ENCODE results near the gene EPB42.
"Not testable (repeated sequence)": the region's sequence is repeated elsewhere in the genome, so short reads cannot be mapped to it uniquely, and the experiment has no call there.

EPB42 gene

GRCh38 chr15:43211224-43211735, 9.5 kb downstream of the EPB42 start:
- no peak for DNase-seq

GRCh38 chr15:43210807-43211206, 10.0 kb downstream of the EPB42 start:
- no peak for DNase-seq

GRCh38 chr15:43210172-43210745, 10.6 kb downstream of the EPB42 start:
- no peak for DNase-seq

GRCh38 chr15:43209059-43209824, 11.6 kb downstream of the EPB42 start:
- DNase-seq: no peak

GRCh38 chr15:43208052-43209002, 12.5 kb downstream of the EPB42 start:
- no peak for DNase-seq

GRCh38 chr15:43207024-43207423, 13.8 kb downstream of the EPB42 start:
- DNase-seq: no peak

GRCh38 chr15:43206054-43206453, 14.8 kb downstream of the EPB42 start:
- no peak for DNase-seq

GRCh38 chr15:43204016-43204901, 16.6 kb downstream of the EPB42 start:
- peak; percentile 64 for DNase-seq

GRCh38 chr15:43199945-43200488, 20.8 kb downstream of the EPB42 start:
- DNase-seq: no peak

- no peak for DNase-seq
These were observed 21.8 kb downstream of the EPB42 start for GRCh38 chr15:43198992-43199391.

GRCh38 chr15:43198556-43198955, 22.3 kb downstream of the EPB42 start:
- DNase-seq: not testable (repeated sequence)

GRCh38 chr15:43197773-43198172, 23.0 kb downstream of the EPB42 start:
- DNase-seq: not testable (repeated sequence)

- DNase-seq: no peak
These were observed 23.9 kb downstream of the EPB42 start for GRCh38 chr15:43196760-43197548.

GRCh38 chr15:43194795-43195194, 26.0 kb downstream of the EPB42 start:
- peak; percentile 23 for DNase-seq

GRCh38 chr15:43193710-43194109, 27.1 kb downstream of the EPB42 start:
- no peak for DNase-seq

- peak; percentile 34 for DNase-seq
These were observed 30.6 kb downstream of the EPB42 start for GRCh38 chr15:43190178-43190577.

GRCh38 chr15:43189296-43189695, 31.5 kb downstream of the EPB42 start:
- no peak for DNase-seq

- DNase-seq: peak; percentile 55
These were observed 33.2 kb downstream of the EPB42 start for GRCh38 chr15:43187544-43188155.

GRCh38 chr15:43186003-43186353, 34.8 kb downstream of the EPB42 start:
- no peak for DNase-seq

- DNase-seq: peak; percentile 58
These were observed 35.4 kb downstream of the EPB42 start, which contains the start of gene CCNDBP1 for GRCh38 chr15:43185157-43186002. TSS of gene CCNDBP1 (plus strand) at chr15:43185403. CDS start at chr15:43185499, 96 bp downstream.
